Activated CD4-positive, alpha-beta T cell treated with anti-CD3 and anti-CD28 coated beads for 24 hours (primary cell): ENCODE data around the gene ARID3C.
"Not testable (repeated sequence)": the region's sequence is repeated elsewhere in the genome, so short reads cannot be mapped to it uniquely, and the experiment has no call there.

Experiments used
- DNase-seq, 2 donors: peaks; one replicate each; pipeline ENCODE4 v3.0.0-alpha.2; 2020; ENCODE audit warnings: low read depth in 2 of 2

ARID3C gene

DNA sequence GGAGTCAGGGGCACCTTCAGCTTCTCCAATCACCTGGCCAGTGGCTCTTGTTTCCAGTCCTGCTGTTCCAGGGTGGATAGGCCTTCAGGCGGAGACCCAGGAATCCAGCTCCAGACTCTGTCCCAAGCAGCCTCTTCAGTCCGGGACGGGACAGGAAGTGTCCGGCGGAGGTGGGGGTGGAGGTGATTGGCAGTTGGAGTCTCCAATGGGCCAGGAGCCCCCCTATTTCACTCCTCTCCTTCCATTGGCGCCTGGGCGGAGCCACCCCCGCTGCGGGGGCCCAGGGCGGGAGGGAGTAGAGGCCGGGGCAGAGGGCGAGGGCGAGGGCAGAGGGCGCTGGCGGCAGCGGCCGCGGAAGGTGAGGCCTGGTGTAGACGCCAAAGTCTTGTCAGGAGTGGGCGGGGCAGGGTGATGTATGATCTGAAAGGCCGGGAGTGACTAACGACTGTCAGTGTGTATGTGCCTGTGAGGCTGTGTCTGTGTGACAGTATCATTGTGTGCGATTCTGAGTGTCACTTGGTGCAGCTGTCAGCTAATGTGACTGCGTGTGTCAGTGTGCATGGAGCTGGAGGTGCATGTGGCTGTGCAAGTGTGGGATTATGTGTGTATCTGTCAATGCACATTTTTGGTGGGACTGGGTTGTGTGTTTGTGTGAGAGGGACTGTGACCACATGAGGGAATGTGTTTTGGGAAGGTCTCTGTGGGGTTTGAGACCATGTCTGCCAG, 23.2 kb upstream of the ARID3C start, which contains the start of gene IL11RA:
Gene IL11RA, plus strand, starts transcription at position 310 of the 726 bp plus-strand sequence. CDS start 3,033 bp downstream, outside the sequence.
- DNase-seq = peak; percentile 39 to 45

DNA sequence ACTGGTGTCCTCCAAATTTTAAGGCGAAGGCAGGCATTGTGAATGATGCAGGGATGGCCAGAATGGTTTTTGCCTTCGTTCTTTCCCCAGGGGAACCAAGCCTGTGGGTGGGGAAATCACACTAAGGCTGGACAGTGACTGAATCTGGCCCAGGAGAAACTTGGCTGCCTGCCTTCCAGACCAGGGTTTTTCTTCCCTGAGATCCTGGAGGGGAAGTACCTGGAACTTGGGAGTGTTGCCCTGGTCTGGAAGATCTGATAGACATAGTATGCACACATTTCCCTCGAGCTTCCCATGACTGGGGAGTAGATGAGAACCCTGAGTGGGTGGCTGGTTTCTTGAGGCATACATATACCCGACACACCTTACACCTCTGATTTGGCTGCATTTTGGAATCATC, 22.5 kb upstream of the ARID3C start:
- DNase-seq = no peak

DNA sequence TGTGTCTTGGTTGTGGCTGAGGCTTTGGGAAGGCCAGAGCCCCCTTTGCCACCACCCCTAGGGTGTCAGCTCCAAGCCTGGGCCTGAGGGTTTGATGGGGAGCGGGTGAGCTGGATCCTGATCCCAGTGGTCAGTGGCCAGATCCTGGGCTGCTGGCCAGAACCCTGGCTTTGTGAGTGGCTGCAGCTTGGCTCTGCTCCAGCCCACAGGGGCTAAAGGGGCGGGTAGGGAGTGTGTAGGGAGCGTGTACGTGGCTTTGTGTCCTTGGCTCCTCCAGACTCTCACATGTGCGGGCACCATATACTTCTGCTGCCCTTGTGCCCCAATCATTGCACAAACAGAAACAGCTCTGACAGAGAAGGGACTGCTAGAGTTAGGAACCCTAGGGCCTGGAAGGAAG, 21.9 kb upstream of the ARID3C start:
- no peak for DNase-seq

DNA sequence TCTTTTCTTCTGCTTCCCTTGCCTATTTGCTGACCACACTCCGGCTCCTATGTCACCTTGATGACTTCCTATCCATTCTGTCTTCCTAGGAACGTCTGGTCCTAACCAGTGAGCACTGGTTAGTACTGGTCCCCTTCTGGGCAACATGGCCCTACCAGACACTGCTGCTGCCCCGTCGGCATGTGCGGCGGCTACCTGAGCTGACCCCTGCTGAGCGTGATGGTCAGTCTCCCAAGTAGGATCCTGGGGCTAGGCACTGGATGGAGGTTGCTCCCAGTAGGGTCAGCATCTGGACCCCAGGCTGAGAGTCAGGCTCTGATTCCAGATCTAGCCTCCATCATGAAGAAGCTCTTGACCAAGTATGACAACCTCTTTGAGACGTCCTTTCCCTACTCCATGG, 19.8 kb upstream of the ARID3C start:
- no peak for DNase-seq

DNA sequence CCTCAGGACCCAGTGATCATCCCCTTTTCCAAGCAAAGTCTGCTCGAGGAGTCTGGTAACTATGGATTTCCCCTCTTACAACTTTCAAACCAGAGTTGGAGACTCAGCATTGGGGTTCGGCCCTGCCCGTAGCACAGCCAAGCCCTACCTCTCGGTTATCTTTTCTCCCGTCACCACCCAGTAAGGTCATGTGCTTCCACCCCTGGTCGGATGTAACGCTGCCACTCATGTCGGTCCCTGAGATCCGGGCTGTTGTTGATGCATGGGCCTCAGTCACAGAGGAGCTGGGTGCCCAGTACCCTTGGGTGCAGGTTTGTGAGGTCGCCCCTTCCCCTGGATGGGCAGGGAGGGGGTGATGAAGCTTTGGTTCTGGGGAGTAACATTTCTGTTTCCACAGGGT, 18.8 kb upstream of the ARID3C start:
- no peak for DNase-seq

DNA sequence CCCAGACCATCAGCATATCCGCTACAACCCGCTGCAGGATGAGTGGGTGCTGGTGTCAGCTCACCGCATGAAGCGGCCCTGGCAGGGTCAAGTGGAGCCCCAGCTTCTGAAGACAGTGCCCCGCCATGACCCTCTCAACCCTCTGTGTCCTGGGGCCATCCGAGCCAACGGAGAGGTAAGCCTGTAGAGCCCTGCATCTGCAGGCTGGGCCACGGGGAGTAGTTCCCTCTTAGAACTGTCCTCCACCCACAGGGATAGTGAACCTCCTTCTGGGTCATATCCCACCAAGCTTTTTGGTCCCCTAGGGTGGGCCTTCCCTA, 18.2 kb upstream of the ARID3C start:
- DNase-seq = no peak

DNA sequence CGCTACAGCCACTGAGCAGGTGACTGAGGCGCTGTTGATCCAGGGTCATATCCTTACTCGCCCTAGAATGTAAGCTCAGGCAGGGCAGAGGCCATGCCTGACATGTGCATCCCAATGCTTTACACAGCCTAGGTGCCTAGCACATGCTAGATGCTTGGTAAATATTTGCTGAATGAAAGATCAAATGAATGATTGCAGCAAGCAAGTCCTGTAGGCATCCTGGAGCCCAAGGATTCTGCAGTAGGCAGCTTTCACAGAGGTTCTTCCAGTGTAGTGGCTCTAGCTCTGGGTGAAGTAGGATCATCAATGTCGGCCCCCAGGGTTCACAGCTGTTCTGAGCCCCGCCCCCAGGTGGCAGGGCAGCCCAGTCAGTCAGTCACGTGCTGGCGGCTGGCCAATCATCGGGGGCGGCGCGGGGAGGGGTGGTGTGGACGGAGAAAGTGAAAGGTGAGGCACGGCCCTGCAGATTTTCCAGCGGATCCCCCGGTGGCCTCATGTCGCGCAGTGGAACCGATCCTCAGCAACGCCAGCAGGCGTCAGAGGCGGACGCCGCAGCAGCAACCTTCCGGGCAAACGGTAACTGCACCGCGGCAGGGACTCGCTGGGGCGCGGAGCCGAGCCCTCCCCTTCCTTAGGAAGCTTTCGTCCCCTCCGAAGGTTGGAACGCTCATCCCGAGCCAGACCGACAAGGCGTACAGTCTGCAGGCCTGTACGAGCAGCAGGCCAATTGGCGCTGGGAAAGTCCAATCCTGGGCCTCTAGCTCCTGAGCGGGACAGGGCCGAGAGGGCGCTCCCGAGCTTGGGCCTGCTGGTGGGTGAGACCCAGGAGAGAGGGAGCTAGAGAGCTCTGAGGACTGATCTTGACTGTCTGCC, 17.6 kb upstream of the ARID3C start, which contains the start of gene GALT:
Gene GALT, plus strand, starts transcription at position 465 of the 873 bp plus-strand sequence. Its CDS starts 30 bp downstream, at position 495.
- DNase-seq = peak; percentile 98

DNA sequence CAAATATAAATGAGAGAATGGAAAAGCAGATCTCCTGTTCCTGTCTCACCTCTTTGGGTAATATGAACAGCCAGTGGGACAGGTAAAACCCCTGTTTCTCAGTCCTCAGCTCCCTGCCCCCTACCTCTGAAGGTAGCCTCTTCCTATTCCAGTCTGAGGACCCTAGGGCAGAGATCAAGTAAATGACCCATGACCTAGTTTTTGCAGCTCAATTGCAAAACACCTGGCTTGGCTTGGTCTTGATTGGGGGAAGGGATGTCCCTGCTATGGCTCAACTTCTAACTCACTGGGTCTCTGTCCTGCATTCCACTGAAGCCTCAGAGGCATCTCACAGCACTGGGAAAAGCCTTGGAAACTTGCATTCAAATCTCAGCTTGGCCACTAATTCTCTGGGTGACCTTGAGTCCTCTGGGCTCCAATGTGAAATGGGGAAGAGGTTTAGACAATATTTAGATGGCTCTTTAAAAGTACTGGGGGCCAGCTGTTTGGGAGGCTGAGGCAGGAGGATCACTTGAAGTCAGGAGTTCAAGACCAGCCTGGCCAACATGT, 16.0 kb upstream of the ARID3C start:
- no peak for DNase-seq

DNA sequence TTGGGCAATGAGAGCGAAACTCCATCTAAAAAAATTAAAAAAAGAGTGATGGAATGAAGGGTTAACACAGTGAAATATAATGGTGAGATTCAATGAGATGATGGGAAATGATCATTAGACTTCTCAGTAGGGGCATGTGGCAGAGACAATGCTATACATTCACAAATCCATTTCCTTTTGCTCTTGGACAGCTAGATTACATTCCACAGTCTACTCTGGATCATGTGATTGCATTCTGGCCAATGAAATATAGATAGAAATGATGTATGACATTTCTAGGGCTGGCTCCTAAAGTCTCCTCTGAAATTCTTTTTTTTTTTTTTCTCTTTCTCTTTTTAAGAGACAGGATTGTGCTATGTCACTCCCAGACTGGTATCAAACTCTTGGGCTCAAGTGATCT, 13.8 kb upstream of the ARID3C start:
- DNase-seq = no peak

DNA sequence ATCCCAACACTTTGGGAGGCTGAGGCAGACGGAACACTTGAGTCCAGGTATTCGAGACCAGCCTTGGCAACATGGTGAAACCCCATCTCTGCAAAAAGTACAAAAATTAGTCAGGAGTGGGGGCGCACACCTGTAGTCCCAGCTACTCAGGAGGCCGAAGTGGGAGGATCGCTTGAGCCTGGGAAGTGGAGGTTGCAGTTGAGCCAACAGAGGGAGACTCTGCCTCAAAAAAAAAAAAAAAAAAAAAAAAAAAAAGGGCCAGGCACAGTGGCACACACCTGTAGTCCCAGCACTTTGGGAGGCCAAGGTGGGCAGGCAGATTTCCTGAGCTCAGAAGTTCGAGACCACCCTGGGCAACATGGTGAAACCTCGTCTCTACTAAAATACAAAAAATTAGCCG, 10.5 kb upstream of the ARID3C start:
- not testable (repeated sequence) for DNase-seq

DNA sequence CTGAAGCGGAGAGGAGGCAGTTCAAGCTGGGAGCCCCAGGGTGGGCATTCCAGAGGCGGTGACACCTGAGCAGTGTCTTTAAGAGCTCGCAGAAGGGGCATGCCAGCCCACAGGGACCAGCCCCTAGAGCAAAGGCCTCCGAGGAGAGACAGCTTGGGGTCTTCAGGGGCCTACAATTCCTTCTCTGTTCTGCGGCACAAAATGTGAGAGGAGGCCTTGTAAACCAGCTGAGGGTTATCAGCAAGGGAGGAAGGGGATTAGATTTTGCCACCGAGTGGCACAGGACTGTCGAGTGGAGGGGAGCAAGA, 9.2 kb upstream of the ARID3C start:
- no peak for DNase-seq

DNA sequence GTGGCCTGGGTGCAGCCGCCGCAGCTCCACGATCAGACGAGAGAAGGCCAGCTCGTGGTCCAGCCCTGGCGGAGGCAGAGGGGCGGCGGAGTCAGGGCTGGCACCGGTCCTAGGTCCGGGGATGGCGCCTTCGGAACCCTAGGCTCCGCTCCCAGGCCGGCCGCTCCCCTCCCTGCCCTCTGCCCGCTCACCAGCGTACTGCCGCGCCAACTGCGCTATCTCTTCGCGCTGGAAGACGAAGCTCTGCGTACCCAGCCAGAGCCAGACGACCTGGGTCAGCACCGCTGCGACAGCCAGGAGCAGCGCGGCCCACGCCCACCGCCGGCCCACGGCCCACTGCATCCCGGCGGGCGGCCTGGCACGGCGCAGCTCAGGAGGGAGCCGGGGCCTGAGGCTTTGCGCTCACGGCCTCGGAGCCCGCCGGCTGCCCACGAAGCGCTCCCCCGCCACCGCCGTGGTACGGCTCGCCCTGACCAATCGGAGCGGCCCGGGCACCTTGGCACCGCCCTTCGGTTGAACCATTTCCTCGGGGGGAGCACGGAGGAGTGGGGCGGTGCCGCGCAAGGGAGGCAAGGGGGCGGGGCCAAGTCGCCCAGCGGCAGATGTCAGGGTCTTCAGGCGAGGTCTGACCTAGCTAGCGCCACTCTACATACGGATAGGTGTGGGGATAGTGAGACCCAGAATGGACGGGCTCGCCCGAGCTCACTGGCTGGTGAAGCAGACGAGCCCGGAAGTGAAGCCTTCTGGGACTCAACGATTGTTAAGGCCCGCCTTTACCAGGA, 8.7 kb upstream of the ARID3C start, which contains the start of gene SIGMAR1:
Gene SIGMAR1, minus strand, starts transcription at position 432 of the 782 bp plus-strand sequence. Its CDS starts 90 bp downstream, at position 342.
- peak; percentile 83 to 91 for DNase-seq

DNA sequence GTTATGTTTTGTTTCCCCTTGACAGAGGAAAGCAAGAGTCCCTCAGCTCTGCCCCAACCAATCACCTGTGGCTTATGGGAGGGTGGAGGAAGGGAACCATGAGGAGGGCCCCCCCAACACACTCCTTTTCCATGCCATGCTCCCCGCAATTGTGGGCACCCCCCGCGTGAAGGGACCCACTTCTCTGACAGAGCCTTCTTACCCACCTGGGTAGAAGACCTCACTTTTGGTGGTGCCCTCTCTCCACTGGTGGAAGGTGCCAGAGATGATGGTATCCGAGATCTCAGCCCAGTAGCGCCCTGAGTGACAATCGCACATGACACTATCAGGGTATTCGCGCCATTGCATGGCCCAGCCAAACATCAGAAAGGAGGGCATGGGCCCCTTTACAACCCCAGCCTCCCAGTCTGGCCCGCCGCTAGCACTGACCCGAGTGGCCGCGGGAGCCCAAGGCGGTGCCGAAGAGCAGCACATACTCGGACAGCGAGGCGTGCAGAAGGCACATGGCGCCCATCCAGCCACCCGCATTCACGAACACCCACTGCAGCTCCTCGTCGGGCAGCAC, 8.0 kb upstream of the ARID3C start:
- DNase-seq = no peak

DNA sequence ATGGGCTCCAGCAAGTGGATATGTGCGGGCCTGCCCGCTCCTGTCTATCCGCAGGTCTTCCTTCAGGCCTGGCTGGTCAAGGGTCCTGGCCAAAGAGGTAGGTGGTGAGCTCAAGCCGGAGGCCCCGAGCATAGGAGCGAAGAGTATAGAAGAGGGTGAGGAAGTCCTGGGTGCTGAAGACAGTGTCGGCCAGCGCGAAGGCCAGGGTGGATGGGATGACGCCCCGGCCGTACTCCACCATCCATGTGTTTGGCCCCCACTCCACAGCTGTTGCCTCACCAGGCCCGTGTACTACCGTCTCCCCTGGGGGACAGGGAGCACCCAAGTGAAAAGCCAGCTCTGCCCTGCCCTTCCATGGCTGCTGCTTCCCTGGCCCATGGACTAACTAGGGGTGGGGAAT, 6.7 kb upstream of the ARID3C start:
- DNase-seq = no peak

DNA sequence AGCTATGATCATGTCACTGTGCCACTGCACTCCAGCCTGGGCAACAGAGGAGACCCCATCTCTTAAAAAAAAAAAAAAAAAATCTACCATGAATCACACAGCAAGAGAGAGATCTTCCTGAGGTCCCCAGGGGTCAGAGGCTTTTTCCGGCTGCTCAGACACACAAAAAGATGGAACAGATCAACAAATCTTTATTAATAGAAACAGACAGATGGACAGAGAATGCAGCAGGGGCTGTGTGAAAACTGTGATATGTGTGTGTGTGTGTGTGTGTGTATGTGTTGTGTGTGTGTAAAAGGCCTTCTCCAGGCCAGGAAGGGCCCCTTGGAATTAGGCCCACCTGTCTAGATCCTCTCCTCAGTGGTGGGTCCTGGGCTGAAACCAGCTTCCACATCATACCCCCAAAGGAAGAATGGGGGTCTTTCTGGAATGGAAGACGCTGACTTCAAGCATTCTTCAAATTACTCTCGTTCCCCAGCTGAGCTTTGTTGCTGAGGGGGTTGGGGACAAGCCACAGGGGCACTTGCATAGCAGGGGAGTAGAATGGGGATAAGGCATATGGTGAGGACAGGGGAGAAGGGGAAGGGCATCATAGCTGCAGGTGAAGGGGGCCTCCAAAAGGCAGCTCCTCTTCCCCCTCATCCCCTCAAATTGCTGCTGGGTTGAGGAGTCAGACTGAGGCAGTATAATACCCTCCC, 5.8 kb upstream of the ARID3C start:
- no peak for DNase-seq

DNA sequence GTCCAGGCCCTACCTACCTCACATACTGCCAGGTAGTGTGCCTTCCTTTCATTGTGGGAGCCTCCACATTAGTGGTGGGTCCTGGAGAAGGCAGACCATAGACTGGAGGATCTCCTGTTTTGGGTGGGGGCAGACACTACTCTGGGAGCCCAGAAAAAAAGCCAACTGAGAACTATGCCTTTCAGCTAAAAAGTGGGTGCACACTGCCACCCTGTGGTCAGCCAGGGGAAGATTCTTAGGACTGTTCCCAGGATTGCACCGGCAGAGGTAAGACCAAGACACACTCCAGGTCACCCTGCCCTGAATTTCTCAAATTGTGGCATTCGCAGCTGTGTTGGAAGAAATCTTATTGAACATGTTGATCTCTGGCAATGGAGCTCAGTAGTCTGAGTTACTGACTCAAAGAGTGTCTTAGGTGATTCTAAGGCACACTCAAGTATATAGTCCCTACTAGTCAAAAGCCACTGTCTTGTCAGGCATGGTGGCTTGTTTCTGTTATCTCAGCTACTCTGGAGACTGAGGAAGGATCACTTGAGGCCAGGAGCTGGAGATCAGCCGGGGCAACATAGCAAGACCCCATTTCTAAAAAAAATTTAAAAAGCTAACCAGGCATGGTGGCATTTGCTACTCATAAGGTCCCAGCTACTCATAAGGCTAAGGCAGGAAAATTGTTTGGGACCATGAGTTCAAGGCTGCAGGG, 5.1 kb upstream of the ARID3C start:
- DNase-seq = peak; percentile 59 to 65

DNA sequence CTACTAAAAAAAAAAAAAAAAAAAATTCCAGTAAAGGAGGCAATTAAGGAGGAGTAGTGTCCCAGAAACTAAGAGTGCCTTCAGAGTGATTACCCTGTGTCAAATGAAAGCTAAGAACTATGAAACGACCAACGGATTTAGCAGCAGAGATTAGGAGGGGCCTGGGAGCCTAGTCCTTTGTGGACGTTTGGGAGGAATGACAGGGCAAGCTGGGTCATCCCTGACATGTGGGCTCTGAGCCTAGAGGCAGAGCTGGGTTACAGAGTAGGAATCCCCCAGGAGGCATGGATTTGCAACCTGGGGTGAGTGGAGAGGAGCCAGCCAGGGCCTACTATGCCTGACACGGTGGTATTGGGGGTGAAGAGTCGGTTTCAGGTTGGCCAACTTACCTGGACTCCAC, 4.3 kb upstream of the ARID3C start:
- no peak for DNase-seq

DNA sequence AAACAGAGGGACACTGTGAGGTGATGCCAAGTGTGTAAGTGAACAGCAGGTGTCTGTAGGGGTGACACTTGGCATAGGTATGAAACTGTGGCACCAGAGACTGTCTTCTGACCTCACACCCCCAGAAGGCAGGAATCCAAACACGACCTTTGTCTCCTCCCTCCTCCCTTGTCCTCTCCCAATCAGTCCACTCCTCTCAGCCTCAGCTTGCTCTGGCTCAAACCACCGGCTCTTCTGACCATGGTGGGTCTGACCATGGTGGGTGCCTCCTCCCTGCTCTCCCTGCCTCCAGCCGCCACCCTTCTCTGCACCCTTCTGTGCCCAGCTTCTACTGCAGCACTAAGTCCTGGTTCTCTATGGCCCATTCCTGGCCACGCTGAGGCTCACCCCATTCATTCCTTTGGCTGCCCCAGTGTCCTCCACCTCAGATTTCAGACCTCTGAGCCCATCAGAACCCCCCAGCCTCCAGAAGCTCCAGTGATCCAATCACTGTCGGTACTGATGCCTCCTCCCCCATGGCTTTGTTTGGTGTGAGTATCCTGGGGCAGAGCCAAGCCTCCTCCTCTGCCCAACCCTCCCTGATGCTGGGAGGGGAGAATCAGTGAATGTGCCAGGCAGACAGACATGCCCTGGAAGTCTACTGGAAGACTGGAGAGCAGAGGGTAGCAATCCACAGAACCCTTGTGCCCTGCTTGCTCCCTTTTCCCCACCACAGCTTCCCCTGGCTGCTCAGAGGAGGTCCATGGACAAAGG, 1.7 kb upstream of the ARID3C start:
- DNase-seq = no peak

DNA sequence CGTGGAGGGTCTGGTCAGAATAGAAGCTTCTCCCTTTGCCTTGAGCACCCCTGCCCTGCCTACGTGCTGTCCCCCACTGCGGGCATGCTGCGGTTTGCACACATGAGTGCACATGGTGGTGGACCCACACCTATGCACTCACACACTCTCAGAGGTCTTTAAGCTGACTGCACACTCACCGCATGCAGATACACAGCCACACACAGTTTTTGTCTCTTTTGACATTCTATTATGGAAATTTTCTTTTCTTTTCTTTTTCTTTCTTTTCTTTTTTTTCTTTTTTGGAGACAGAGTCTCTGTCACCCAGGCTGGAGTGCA, 584 bp upstream of the ARID3C start:
- DNase-seq = no peak
